ENCODE measurements around the gene MCF2L. TPM values are rescaled to one million over a fixed set of nuclear protein-coding genes. Genes with fewer than 3 reads are reported as not detected.
"Not testable (repeated sequence)": the region's sequence is repeated elsewhere in the genome, so short reads cannot be mapped to it uniquely, and the experiment has no call there.

Gene MCF2L
- total RNA-seq, 2 donors from 2014 or later: 0.56 to 0.74 TPM

- Mint-ChIP-seq H3K36me3 (no peaks in the 10 kb centered on the region), H3K4me3 (no peak overlapping the region), H3K4me1 (ENCODE audit: low read depth in 2 of 2) (no peaks in the 10 kb centered on the region), H3K27ac (no peak overlapping the region), H3K9me3 (no peaks in the 10 kb centered on the region), H3K27me3 (peaks cover 4% of the 10 kb centered on the region in 2 donors)
- ATAC-seq (no peak), DNase-seq (ENCODE audit: low spot score) (no peak)
Measured at GRCh38 chr13:113052206-113052605, 83.2 kb downstream of the MCF2L start.

- no peaks in the 10 kb centered on the region for H3K4me1 Mint-ChIP-seq (ENCODE audit: low read depth in 2 of 2)
- peaks cover 4% of the 10 kb centered on the region in 2 donors for H3K27me3 Mint-ChIP-seq
- H3K27ac Mint-ChIP-seq: no peak overlapping the region
- H3K9me3 Mint-ChIP-seq: no peaks in the 10 kb centered on the region
- no peaks in the 10 kb centered on the region for H3K36me3 Mint-ChIP-seq
- no peak for ATAC-seq
- DNase-seq (ENCODE audit: low spot score): no peak
- H3K4me3 Mint-ChIP-seq: no peak overlapping the region
Measured at GRCh38 chr13:113052971-113053370, 84.0 kb downstream of the MCF2L start.

- no peak for ATAC-seq
- H3K4me3 Mint-ChIP-seq: no peak overlapping the region
- H3K27me3 Mint-ChIP-seq: peaks cover 4% of the 10 kb centered on the region in 2 donors
- no peaks in the 10 kb centered on the region for H3K4me1 Mint-ChIP-seq (ENCODE audit: low read depth in 2 of 2)
- no peaks in the 10 kb centered on the region for H3K36me3 Mint-ChIP-seq
- no peaks in the 10 kb centered on the region for H3K9me3 Mint-ChIP-seq
- no peak overlapping the region for H3K27ac Mint-ChIP-seq
- DNase-seq (ENCODE audit: low spot score): no peak
Measured at GRCh38 chr13:113053376-113053775, 84.4 kb downstream of the MCF2L start.

- ATAC-seq (no peak), DNase-seq (ENCODE audit: low spot score) (no peak)
- peaks cover 4% of the 10 kb centered on the region in 2 donors for H3K27me3 Mint-ChIP-seq
- H3K36me3 Mint-ChIP-seq: no peaks in the 10 kb centered on the region
- H3K4me1 Mint-ChIP-seq (ENCODE audit: low read depth in 2 of 2): no peaks in the 10 kb centered on the region
- H3K4me3 Mint-ChIP-seq: no peak overlapping the region
- no peak overlapping the region for H3K27ac Mint-ChIP-seq
- H3K9me3 Mint-ChIP-seq: no peaks in the 10 kb centered on the region
Measured at GRCh38 chr13:113053801-113054604, 85.0 kb downstream of the MCF2L start.

- DNase-seq (ENCODE audit: low spot score) (no peak), ATAC-seq (no peak)
- no peaks in the 10 kb centered on the region for H3K36me3 Mint-ChIP-seq
- H3K4me3 Mint-ChIP-seq: no peak overlapping the region
- no peaks in the 10 kb centered on the region for H3K9me3 Mint-ChIP-seq
- H3K27ac Mint-ChIP-seq: no peak overlapping the region
- H3K27me3 Mint-ChIP-seq: no peaks in the 10 kb centered on the region
- no peaks in the 10 kb centered on the region for H3K4me1 Mint-ChIP-seq (ENCODE audit: low read depth in 2 of 2)
Measured at GRCh38 chr13:113057084-113057483, 88.1 kb downstream of the MCF2L start.

GRCh38 chr13:113057559-113057958 is 88.5 kb downstream of the MCF2L start:
- not testable (repeated sequence) for H3K27ac Mint-ChIP-seq; H3K36me3 Mint-ChIP-seq; H3K4me3 Mint-ChIP-seq; H3K27me3 Mint-ChIP-seq; H3K4me1 Mint-ChIP-seq (ENCODE audit: low read depth in 2 of 2); ATAC-seq; H3K9me3 Mint-ChIP-seq; DNase-seq (ENCODE audit: low spot score)

GRCh38 chr13:113058129-113058987 is 89.3 kb downstream of the MCF2L start:
- DNase-seq (ENCODE audit: low spot score) (no peak), ATAC-seq (no peak)
- Mint-ChIP-seq H3K27ac (no peak overlapping the region), H3K27me3 (no peaks in the 10 kb centered on the region), H3K36me3 (no peaks in the 10 kb centered on the region), H3K4me1 (ENCODE audit: low read depth in 2 of 2) (no peaks in the 10 kb centered on the region), H3K4me3 (no peak overlapping the region), H3K9me3 (no peaks in the 10 kb centered on the region)

- Mint-ChIP-seq H3K27ac (no peak overlapping the region), H3K36me3 (no peaks in the 10 kb centered on the region), H3K4me3 (no peak overlapping the region), H3K9me3 (no peaks in the 10 kb centered on the region), H3K4me1 (ENCODE audit: low read depth in 2 of 2) (no peaks in the 10 kb centered on the region), H3K27me3 (no peaks in the 10 kb centered on the region)
- DNase-seq (ENCODE audit: low spot score): no peak
- no peak for ATAC-seq
Measured at GRCh38 chr13:113058988-113059850, 90.2 kb downstream of the MCF2L start.

- Mint-ChIP-seq H3K27ac (no peak overlapping the region), H3K27me3 (no peaks in the 10 kb centered on the region), H3K4me3 (no peak overlapping the region), H3K9me3 (no peaks in the 10 kb centered on the region), H3K36me3 (no peaks in the 10 kb centered on the region), H3K4me1 (ENCODE audit: low read depth in 2 of 2) (no peaks in the 10 kb centered on the region)
- no peak for DNase-seq (ENCODE audit: low spot score)
- ATAC-seq: no peak
Measured at GRCh38 chr13:113059891-113060290, 90.9 kb downstream of the MCF2L start.

- Mint-ChIP-seq H3K27me3 (no peaks in the 10 kb centered on the region), H3K36me3 (no peaks in the 10 kb centered on the region), H3K4me3 (no peak overlapping the region), H3K9me3 (no peaks in the 10 kb centered on the region), H3K27ac (no peak overlapping the region), H3K4me1 (ENCODE audit: low read depth in 2 of 2) (no peaks in the 10 kb centered on the region)
- ATAC-seq (no peak), DNase-seq (ENCODE audit: low spot score) (no peak)
Measured at GRCh38 chr13:113060557-113061270, 91.7 kb downstream of the MCF2L start.

GRCh38 chr13:113061271-113061625 is 92.2 kb downstream of the MCF2L start:
- no peak overlapping the region for H3K27ac Mint-ChIP-seq
- H3K4me1 Mint-ChIP-seq (ENCODE audit: low read depth in 2 of 2): no peaks in the 10 kb centered on the region
- H3K27me3 Mint-ChIP-seq: no peaks in the 10 kb centered on the region
- H3K4me3 Mint-ChIP-seq: no peak overlapping the region
- H3K36me3 Mint-ChIP-seq: no peaks in the 10 kb centered on the region
- DNase-seq (ENCODE audit: low spot score) (no peak), ATAC-seq (no peak)
- H3K9me3 Mint-ChIP-seq: no peaks in the 10 kb centered on the region

- DNase-seq (ENCODE audit: low spot score) (no peak), ATAC-seq (no peak)
- Mint-ChIP-seq H3K27ac (no peak overlapping the region), H3K9me3 (no peaks in the 10 kb centered on the region), H3K4me3 (no peak overlapping the region), H3K4me1 (ENCODE audit: low read depth in 2 of 2) (no peaks in the 10 kb centered on the region), H3K27me3 (no peaks in the 10 kb centered on the region), H3K36me3 (no peaks in the 10 kb centered on the region)
Measured at GRCh38 chr13:113061796-113062425, 92.9 kb downstream of the MCF2L start.

GRCh38 chr13:113062691-113063090 is 93.7 kb downstream of the MCF2L start:
- Mint-ChIP-seq H3K27me3 (no peaks in the 10 kb centered on the region), H3K9me3 (no peaks in the 10 kb centered on the region), H3K4me1 (ENCODE audit: low read depth in 2 of 2) (no peaks in the 10 kb centered on the region), H3K27ac (no peak overlapping the region), H3K36me3 (no peaks in the 10 kb centered on the region), H3K4me3 (no peak overlapping the region)
- DNase-seq (ENCODE audit: low spot score) (no peak), ATAC-seq (no peak)
